Muscle of leg (tissue), 11 donors: ENCODE data around the gene PLXNB2. TPM values are rescaled to one million over a fixed set of nuclear protein-coding genes. Genes with fewer than 3 reads are reported as not detected.

Source experiments
- DNase-seq: peaks from one replicate; pipeline ENCODE4 v3.0.0; 2013
- H3K27ac ChIP-seq: one replicate; pipeline ENCODE4 v1.5.1; 2013; ENCODE audit warnings: mild to moderate bottlenecking, low read length, control low read depth
- H3K27me3 ChIP-seq: one replicate; pipeline ENCODE4 v1.6.1; 2013; ENCODE audit warnings: low read length; ENCODE audit not compliant: control insufficient read depth, insufficient read depth
- H3K36me3 ChIP-seq: one replicate; pipeline ENCODE4 v1.6.1; 2013; ENCODE audit warnings: low read length; ENCODE audit not compliant: control insufficient read depth, insufficient read depth
- H3K4me1 ChIP-seq: one replicate; pipeline ENCODE4 v1.6.1; 2013; ENCODE audit warnings: low read length; ENCODE audit not compliant: control insufficient read depth, insufficient read depth
- H3K4me3 ChIP-seq: one replicate; pipeline ENCODE4 v1.5.1; 2013; ENCODE audit warnings: low read length, control low read depth
- H3K9me3 ChIP-seq: replicated peaks from 2 replicates; pipeline ENCODE4 v1.6.1; 2013; ENCODE audit warnings: low read depth, low read length; ENCODE audit not compliant: control insufficient read depth
- WGBS: methylation state at CpG from one replicate; pipeline ENCODE4 v1.1.5; 2013; ENCODE audit warnings: missing lambda C conversion rate; ENCODE audit not compliant: insufficient coverage; 5-methylcytosine and 5-hydroxymethylcytosine counted together
- polyA plus RNA-seq, 8 donors: library from polyadenylated mRNA; unstranded; fragments of 120-200 nt; gene quantifications; one replicate each; pipeline versions ENCODE4 v1.2.1 to v1.2.3, GENCODE V29; 2013; ENCODE audit warnings: inconsistent platforms in 1 of 8, low replicate concordance in 1 of 8; ENCODE audit not compliant: insufficient read length in 8 of 8, insufficient read depth in 1 of 8
- total RNA-seq: library from RNA; stranded (reverse); fragments of 120-200 nt; gene quantifications from one replicate; pipeline ENCODE4 v1.2.4, GENCODE V29; 2013

Gene PLXNB2
- total and polyA plus RNA-seq, 9 donors: 36.9 to 110 (median 93.3) TPM

- Histone ChIP-seq H3K4me1 (no peaks in the 10 kb centered on the region), H3K4me3 (no peak overlapping the region), H3K9me3 (no peaks in the 10 kb centered on the region), H3K27me3 (no peaks in the 10 kb centered on the region), H3K36me3 (no peaks in the 10 kb centered on the region), H3K27ac (no peak overlapping the region)
- 87% methylated on average over 7 of the region's 7 CpGs for WGBS
- no peak for DNase-seq
These were observed 10.2 kb upstream of the PLXNB2 start for GRCh38 chr22:50317674-50318073.

- no peaks in the 10 kb centered on the region for H3K9me3 ChIP-seq
- H3K27me3 ChIP-seq: no peaks in the 10 kb centered on the region
- H3K27ac ChIP-seq: no peak overlapping the region
- no peak overlapping the region for H3K4me3 ChIP-seq
- WGBS: 82% methylated on average over 9 of the region's 9 CpGs
- no peaks in the 10 kb centered on the region for H3K4me1 ChIP-seq
- H3K36me3 ChIP-seq: no peaks in the 10 kb centered on the region
- no peak for DNase-seq
These were observed 9.7 kb upstream of the PLXNB2 start for GRCh38 chr22:50317178-50317577.

GRCh38 chr22:50316114-50317065, 8.9 kb upstream of the PLXNB2 start:
- Histone ChIP-seq H3K4me1 (no peaks in the 10 kb centered on the region), H3K36me3 (no peaks in the 10 kb centered on the region), H3K27me3 (no peaks in the 10 kb centered on the region), H3K9me3 (no peaks in the 10 kb centered on the region), H3K27ac (no peak overlapping the region), H3K4me3 (no peak overlapping the region)
- no peak for DNase-seq
- WGBS: 81% methylated on average over 28 of the region's 45 CpGs

GRCh38 chr22:50315289-50316113, 8.1 kb upstream of the PLXNB2 start:
- WGBS: 86% methylated on average over 13 of the region's 18 CpGs
- no peak overlapping the region for H3K4me3 ChIP-seq
- H3K9me3 ChIP-seq: no peaks in the 10 kb centered on the region
- no peak for DNase-seq
- no peak overlapping the region for H3K27ac ChIP-seq
- H3K36me3 ChIP-seq: no peaks in the 10 kb centered on the region
- no peaks in the 10 kb centered on the region for H3K4me1 ChIP-seq
- no peaks in the 10 kb centered on the region for H3K27me3 ChIP-seq

GRCh38 chr22:50314455-50315288, 7.2 kb upstream of the PLXNB2 start:
- Histone ChIP-seq H3K27me3 (no peaks in the 10 kb centered on the region), H3K4me3 (peak overlapping the region; percentile 4)

GRCh38 chr22:50314081-50314454, 6.6 kb upstream of the PLXNB2 start:
- no peak overlapping the region for H3K4me3 ChIP-seq
- H3K4me1 ChIP-seq: peaks cover 9% of the 10 kb centered on the region
- no peaks in the 10 kb centered on the region for H3K36me3 ChIP-seq
- H3K27me3 ChIP-seq: no peaks in the 10 kb centered on the region
- H3K27ac ChIP-seq: no peak overlapping the region
- WGBS: 73% methylated on average over 13 of the region's 14 CpGs
- DNase-seq: no peak
- H3K9me3 ChIP-seq: no peaks in the 10 kb centered on the region

More at GRCh38 chr22:50314455-50315288, 7.2 kb upstream of the PLXNB2 start:
- no peak for DNase-seq
- 49% methylated on average over 33 of the region's 33 CpGs for WGBS
- peaks cover 3% of the 10 kb centered on the region for H3K4me1 ChIP-seq
- no peak overlapping the region for H3K27ac ChIP-seq
- no peaks in the 10 kb centered on the region for H3K36me3 ChIP-seq
- H3K9me3 ChIP-seq: no peaks in the 10 kb centered on the region

- WGBS: 92% methylated on average over 11 of the region's 17 CpGs
- Histone ChIP-seq H3K27ac (no peak overlapping the region), H3K9me3 (no peaks in the 10 kb centered on the region), H3K36me3 (no peaks in the 10 kb centered on the region), H3K4me1 (peaks cover 14% of the 10 kb centered on the region), H3K4me3 (no peak overlapping the region), H3K27me3 (no peaks in the 10 kb centered on the region)
- no peak for DNase-seq
These were observed 6.2 kb upstream of the PLXNB2 start for GRCh38 chr22:50313600-50313999.

GRCh38 chr22:50313021-50313420, 5.6 kb upstream of the PLXNB2 start:
- no peaks in the 10 kb centered on the region for H3K36me3 ChIP-seq
- no peak for DNase-seq
- H3K4me1 ChIP-seq: peaks cover 20% of the 10 kb centered on the region
- H3K27me3 ChIP-seq: no peaks in the 10 kb centered on the region
- WGBS: no CpG with 5 or more reads among the region's 7 CpGs
- H3K9me3 ChIP-seq: no peaks in the 10 kb centered on the region
- no peak overlapping the region for H3K27ac ChIP-seq
- no peak overlapping the region for H3K4me3 ChIP-seq

- H3K27ac ChIP-seq: no peak overlapping the region
- H3K9me3 ChIP-seq: no peaks in the 10 kb centered on the region
- H3K4me3 ChIP-seq: no peak overlapping the region
- no peaks in the 10 kb centered on the region for H3K27me3 ChIP-seq
- 95% methylated on average over 4 of the region's 12 CpGs for WGBS
- no peak for DNase-seq
- peaks cover 23% of the 10 kb centered on the region for H3K4me1 ChIP-seq
- H3K36me3 ChIP-seq: no peaks in the 10 kb centered on the region
These were observed 4.9 kb upstream of the PLXNB2 start for GRCh38 chr22:50312371-50312770.
